Keratinocyte (primary cell): ENCODE results near the gene MAPK14. TPM values are rescaled to one million over a fixed set of nuclear protein-coding genes. Genes with fewer than 3 reads are reported as not detected.

Source experiments
- DNase-seq: peaks from one replicate; pipeline ENCODE4 v3.0.0-alpha.2; 2011; ENCODE audit warnings: low read depth, missing footprints, low spot score
- FAIRE-seq: peaks from 2 replicates; lab custom pipeline; 2011; peaks lifted over from hg19 to GRCh38; lab: Jason Lieb, UNC
- H2AFZ ChIP-seq: 2 replicates; pipeline ENCODE4 v1.6.0; 2012; ENCODE audit warnings: low read length, control low read depth, inconsistent platforms; ENCODE audit not compliant: control insufficient read depth
- H3K27ac ChIP-seq: 2 replicates; pipeline ENCODE4 v1.5.1; 2011; ENCODE audit warnings: low read length; ENCODE audit not compliant: control insufficient read depth, insufficient read depth
- H3K27me3 ChIP-seq: 3 replicates; pipeline ENCODE4 v1.6.0; 2011; ENCODE audit warnings: low read length; ENCODE audit not compliant: control insufficient read depth, insufficient read depth; ENCODE audit errors: extremely low read depth
- H3K36me3 ChIP-seq, 2 experiments: 2 replicates in 1 of 2; 3 replicates in 1 of 2; pipeline ENCODE4 v1.5.1; 2011; ENCODE audit warnings: low read length in 2 of 2, mild to moderate bottlenecking in 1 of 2; ENCODE audit not compliant: control insufficient read depth in 2 of 2, insufficient read depth in 2 of 2; ENCODE audit errors: extremely low read depth in 1 of 2
- H3K4me1 ChIP-seq: 3 replicates; pipeline ENCODE4 v1.5.1; 2011; ENCODE audit warnings: low read length; ENCODE audit not compliant: control insufficient read depth, insufficient read depth; ENCODE audit errors: extremely low read depth
- H3K4me2 ChIP-seq: 3 replicates; pipeline ENCODE4 v1.6.0; 2011; ENCODE audit warnings: low read depth, low read length; ENCODE audit not compliant: control insufficient read depth, insufficient read depth; ENCODE audit errors: extremely low read depth
- H3K4me3 ChIP-seq, 3 experiments: fragments of 200-600 bp in 1 of 3; sonication (generic) in 1 of 3; 2 replicates in 2 of 3; 3 replicates in 1 of 3; pipeline ENCODE4 v1.5.1; 2011 to 2016; ENCODE audit warnings: low read length in 3 of 3, mild to moderate bottlenecking in 3 of 3, control low read depth in 2 of 3, inconsistent platforms in 1 of 3, low read depth in 1 of 3, mixed read lengths in 1 of 3, mixed run types in 1 of 3, moderate library complexity in 1 of 3; ENCODE audit not compliant: control insufficient read depth in 2 of 3, insufficient read depth in 2 of 3; ENCODE audit errors: extremely low read depth in 1 of 3
- H3K79me2 ChIP-seq: 2 replicates; pipeline ENCODE4 v1.6.0; 2012; ENCODE audit warnings: low read length; ENCODE audit not compliant: control insufficient read depth, insufficient read depth
- H3K9ac ChIP-seq: 3 replicates; pipeline ENCODE4 v1.6.0; 2011; ENCODE audit warnings: low read length; ENCODE audit not compliant: control insufficient read depth, insufficient read depth; ENCODE audit errors: extremely low read depth
- H3K9me1 ChIP-seq: 3 replicates; pipeline ENCODE4 v1.6.0; 2011; ENCODE audit warnings: low read length; ENCODE audit not compliant: control insufficient read depth, insufficient read depth; ENCODE audit errors: extremely low read depth
- H3K9me3 ChIP-seq: 2 replicates; pipeline ENCODE4 v1.5.1; 2012; ENCODE audit warnings: low read depth, low read length; ENCODE audit not compliant: control insufficient read depth
- H4K20me1 ChIP-seq: 3 replicates; pipeline ENCODE4 v1.6.0; 2011; ENCODE audit warnings: low read length; ENCODE audit not compliant: control insufficient read depth, insufficient read depth; ENCODE audit errors: extremely low read depth
- EZH2 ChIP-seq: IDR thresholded peaks from one replicate; pipeline ENCODE4 v1.6.1; 2012; ENCODE audit warnings: inconsistent platforms, mild to moderate bottlenecking, low read length, moderate library complexity
- dilution Hi-C: fragments of 300-500 bp; cut with MboI; formaldehyde crosslinking; loops from one replicate; pipeline ENCODE4 v1.7.0; 2020; ENCODE audit warnings: low sequenced_read_pairs; ENCODE audit not compliant: extremely low pct_ligation_motif_present
- polyA plus RNA-seq, 5 experiments: library from polyadenylated mRNA; depleted of rRNA in 3 of 5; stranded (reverse) in 3 of 5; stranded (forward) in 1 of 5; unstranded in 1 of 5; fragments of >200 nt; gene quantifications; 1 replicate in 1 of 5; 2 replicates in 3 of 5; 3 replicates in 1 of 5; pipeline versions ENCODE4 v1.2.1 to v1.2.3, GENCODE V29; 2011 to 2012; ENCODE audit warnings: missing spikeins in 2 of 5, low read depth in 1 of 5, low replicate concordance in 1 of 5
- TF ChIP-seq, protein P1 (sequence below), 3 experiments: IDR thresholded peaks in 1 of 3; conservative IDR thresholded peaks in 1 of 3; optimal IDR thresholded peaks in 1 of 3; 2 replicates in 2 of 3; 3 replicates in 1 of 3; pipeline versions ENCODE3 to v1.5.1; 2011; ENCODE audit warnings: low read length in 3 of 3, mild to moderate bottlenecking in 3 of 3, moderate library complexity in 2 of 3, control low read depth in 1 of 3, inconsistent platforms in 1 of 3; ENCODE audit not compliant: insufficient read depth in 2 of 3; ENCODE audit errors: extremely low read depth in 1 of 3

The MAPK14 gene
- polyA plus RNA-seq, 1 donor (not counting 4 experiments of a cell fraction or from before 2014, with no cell fraction given), result 52.4 TPM

DNA sequence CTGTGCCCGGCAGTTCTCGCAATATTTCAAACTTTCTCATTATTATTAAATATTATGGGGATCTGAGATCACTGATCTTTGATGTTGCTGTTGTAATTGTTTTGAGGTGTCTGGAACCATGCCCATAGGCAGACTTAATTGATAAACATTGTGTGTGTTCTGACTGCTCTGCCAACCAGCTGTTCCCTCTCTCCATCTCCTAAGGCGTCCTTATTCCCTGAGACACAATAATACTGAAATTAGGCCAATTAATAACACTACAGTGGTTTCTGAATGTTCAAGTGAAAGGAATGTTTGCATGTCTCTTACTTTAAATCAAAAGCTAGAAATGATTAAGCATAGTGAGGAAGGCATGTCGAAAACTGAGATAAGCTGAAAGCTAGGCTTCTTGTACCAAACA lies 7.6 kb downstream of the MAPK14 start:
- H3K27ac ChIP-seq, result no peak overlapping the region
- TF ChIP-seq EZH2, result no peak
- TF ChIP-seq, protein P1, sequence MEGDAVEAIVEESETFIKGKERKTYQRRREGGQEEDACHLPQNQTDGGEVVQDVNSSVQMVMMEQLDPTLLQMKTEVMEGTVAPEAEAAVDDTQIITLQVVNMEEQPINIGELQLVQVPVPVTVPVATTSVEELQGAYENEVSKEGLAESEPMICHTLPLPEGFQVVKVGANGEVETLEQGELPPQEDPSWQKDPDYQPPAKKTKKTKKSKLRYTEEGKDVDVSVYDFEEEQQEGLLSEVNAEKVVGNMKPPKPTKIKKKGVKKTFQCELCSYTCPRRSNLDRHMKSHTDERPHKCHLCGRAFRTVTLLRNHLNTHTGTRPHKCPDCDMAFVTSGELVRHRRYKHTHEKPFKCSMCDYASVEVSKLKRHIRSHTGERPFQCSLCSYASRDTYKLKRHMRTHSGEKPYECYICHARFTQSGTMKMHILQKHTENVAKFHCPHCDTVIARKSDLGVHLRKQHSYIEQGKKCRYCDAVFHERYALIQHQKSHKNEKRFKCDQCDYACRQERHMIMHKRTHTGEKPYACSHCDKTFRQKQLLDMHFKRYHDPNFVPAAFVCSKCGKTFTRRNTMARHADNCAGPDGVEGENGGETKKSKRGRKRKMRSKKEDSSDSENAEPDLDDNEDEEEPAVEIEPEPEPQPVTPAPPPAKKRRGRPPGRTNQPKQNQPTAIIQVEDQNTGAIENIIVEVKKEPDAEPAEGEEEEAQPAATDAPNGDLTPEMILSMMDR (optimal IDR thresholded peaks at IDR 0.05 in 1 of 3, IDR thresholded peaks at IDR 0.05 in 1 of 3, conservative IDR thresholded peaks at IDR 0.05 in 1 of 3; ENCODE audit: extremely low read depth in 1 of 3, insufficient read depth in 2 of 3, low read length in 3 of 3), result no peak
- dilution Hi-C loops, result no loop called here
- no peak for FAIRE-seq
- no peak overlapping the region for H3K4me2 ChIP-seq
- DNase-seq, result no peak
- no peaks in the 10 kb centered on the region for H3K9me3 ChIP-seq
- no peaks in the 10 kb centered on the region for H3K9me1 ChIP-seq
- H3K4me3 ChIP-seq, result no peak overlapping the region
- H2AFZ ChIP-seq, result no peak overlapping the region
- no peaks in the 10 kb centered on the region for H3K27me3 ChIP-seq
- H3K4me1 ChIP-seq, result peaks cover 31% of the 10 kb centered on the region
- H3K79me2 ChIP-seq, result peaks cover 98% of the 10 kb centered on the region
- no peaks in the 10 kb centered on the region for H4K20me1 ChIP-seq
- peaks cover 0 to 2% of the 10 kb centered on the region in 2 experiments for H3K36me3 ChIP-seq
- H3K9ac ChIP-seq, result no peak overlapping the region

DNA sequence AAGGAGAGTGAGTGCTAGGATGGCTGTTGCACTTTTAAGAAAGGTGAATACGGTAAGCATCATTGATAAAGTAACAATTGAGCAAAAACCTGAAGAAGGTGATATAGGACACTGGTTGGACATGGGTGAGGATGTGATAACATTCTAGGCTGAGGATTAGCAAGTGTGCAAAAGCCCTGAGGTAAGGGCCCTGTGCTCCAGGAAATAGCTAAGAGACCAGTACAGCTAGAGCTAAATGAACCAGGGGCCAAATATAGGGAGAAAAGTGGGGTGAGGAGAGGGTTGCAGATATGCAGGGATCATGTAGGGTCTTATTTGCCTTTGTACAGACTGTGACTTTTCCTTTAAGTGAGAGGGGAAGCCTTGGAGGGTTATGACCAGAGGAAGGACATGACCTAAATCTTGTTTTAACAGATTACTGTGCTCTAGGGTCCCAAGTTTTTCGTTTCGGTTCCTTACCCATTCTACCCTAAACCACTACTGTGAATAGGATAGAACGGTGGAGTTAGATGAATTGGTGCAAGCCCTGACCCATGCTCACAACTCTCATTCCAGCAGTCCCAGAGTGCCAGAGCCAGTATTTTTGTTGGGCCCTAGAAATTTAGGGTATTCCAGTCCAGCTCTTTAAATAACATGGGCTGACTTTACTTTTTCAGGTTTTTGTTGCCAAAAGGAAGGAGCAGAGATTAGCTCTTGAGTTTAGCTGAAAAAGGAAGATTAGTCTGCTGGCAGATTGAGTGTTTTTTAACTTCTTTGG lies 10.7 kb downstream of the MAPK14 start:
- H3K4me1 ChIP-seq, result peaks cover 35% of the 10 kb centered on the region
- no peak for DNase-seq
- peaks cover 96% of the 10 kb centered on the region for H3K79me2 ChIP-seq
- H3K4me3 ChIP-seq, result no peak overlapping the region
- peaks cover 0 to 2% of the 10 kb centered on the region in 2 experiments for H3K36me3 ChIP-seq
- H2AFZ ChIP-seq, result no peak overlapping the region
- H3K4me2 ChIP-seq, result peak overlapping the region; percentile 22
- no peaks in the 10 kb centered on the region for H4K20me1 ChIP-seq
- H3K9ac ChIP-seq, result no peak overlapping the region
- no peaks in the 10 kb centered on the region for H3K27me3 ChIP-seq
- H3K27ac ChIP-seq, result peak overlapping the region; percentile 21
- TF ChIP-seq EZH2, result no peak
- TF ChIP-seq, protein P1 (optimal IDR thresholded peaks at IDR 0.05 in 1 of 3, IDR thresholded peaks at IDR 0.05 in 1 of 3, conservative IDR thresholded peaks at IDR 0.05 in 1 of 3; ENCODE audit: extremely low read depth in 1 of 3, insufficient read depth in 2 of 3, low read length in 3 of 3), result no peak
- peak; percentile 26 for FAIRE-seq
- dilution Hi-C loops, result no loop called here
- H3K9me1 ChIP-seq, result no peaks in the 10 kb centered on the region
- H3K9me3 ChIP-seq, result no peaks in the 10 kb centered on the region
